BE2C (cell line): ENCODE measurements around the gene HAO1.
A peak's percentile ranks its signal among the peaks of the same experiment; 100 is the strongest.

Experiments
- DNase-seq: peaks from one replicate; pipeline ENCODE4 v3.0.0-alpha.2; 2020
- H3K27me3 ChIP-seq: fragments of 250-450 bp; sonication (Bioruptor Pico); 2 replicates; pipeline ENCODE4 v1.5.1; 2020; ENCODE audit warnings: mild to moderate bottlenecking
- H3K36me3 ChIP-seq: fragments of 250-450 bp; sonication (Bioruptor Pico); 2 replicates; pipeline ENCODE4 v1.5.1; 2020; ENCODE audit warnings: mild to moderate bottlenecking
- H3K4me1 ChIP-seq: fragments of 250-450 bp; sonication (Bioruptor Pico); 2 replicates; pipeline ENCODE4 v1.5.1; 2020
- H3K4me3 ChIP-seq: 2 replicates; pipeline ENCODE4 v1.5.1; 2011; ENCODE audit warnings: low read depth, low read length
- H3K9me3 ChIP-seq: fragments of 250-450 bp; sonication (Bioruptor Pico); 2 replicates; pipeline ENCODE4 v1.5.1; 2020
- CTCF ChIP-seq: IDR thresholded peaks from 2 replicates; pipeline ENCODE4 v1.5.1; 2012; ENCODE audit warnings: mild to moderate bottlenecking, low read depth, low read length

The HAO1 gene

DNA sequence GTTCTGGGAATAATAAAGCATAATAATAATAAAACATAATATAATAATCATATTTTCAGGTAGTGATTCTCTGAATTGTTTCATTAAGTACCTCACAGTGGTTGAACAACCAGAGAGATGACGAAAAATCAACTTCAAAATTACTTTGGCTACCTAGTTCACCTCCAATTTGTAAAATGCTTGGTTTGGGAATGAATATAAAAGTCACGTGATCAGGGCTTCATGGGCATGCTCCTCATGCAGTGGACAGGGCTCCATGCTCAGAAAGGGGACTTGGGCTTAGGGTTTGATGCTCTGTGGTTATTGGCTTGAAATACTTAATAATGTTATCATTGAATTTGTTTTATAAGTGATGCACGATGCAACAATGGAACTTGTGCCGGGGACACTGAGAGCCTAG lies 58.2 kb downstream of the HAO1 start:
- TF ChIP-seq CTCF, result no peak
- peaks cover 19% of the 10 kb centered on the region for H3K27me3 ChIP-seq
- no peaks in the 10 kb centered on the region for H3K9me3 ChIP-seq

GRCh38 chr20:7881551-7881950 lies 58.7 kb downstream of the HAO1 start:
- Histone ChIP-seq H3K36me3 (no peaks in the 10 kb centered on the region), H3K9me3 (no peaks in the 10 kb centered on the region), H3K4me1 (no peaks in the 10 kb centered on the region), H3K4me3 (no peak overlapping the region), H3K27me3 (peaks cover 19% of the 10 kb centered on the region)
- DNase-seq, result no peak
- TF ChIP-seq CTCF, result no peak

More for the DNA sequence above, 58.2 kb downstream of the HAO1 start:
- Histone ChIP-seq H3K36me3 (no peaks in the 10 kb centered on the region), H3K4me3 (no peak overlapping the region), H3K4me1 (no peaks in the 10 kb centered on the region)
- no peak for DNase-seq

DNA sequence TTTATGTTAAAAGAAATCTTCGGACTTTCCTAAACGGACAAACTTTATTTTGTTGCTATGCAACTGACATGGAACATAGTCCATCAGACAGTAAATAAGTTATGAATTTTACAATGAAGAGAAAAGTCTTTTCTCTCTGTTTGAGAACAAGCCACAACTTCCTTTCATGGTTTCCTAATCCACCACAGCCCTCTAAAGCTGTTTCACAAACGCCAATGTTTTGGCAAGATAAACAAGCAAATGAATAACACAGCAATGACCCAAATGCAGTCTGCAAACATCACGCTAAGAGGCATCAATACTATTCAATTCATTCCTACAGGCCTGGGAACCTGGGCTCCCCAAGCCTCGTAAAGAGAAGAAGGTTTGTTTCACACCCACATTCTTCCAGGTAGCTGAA lies 60.4 kb downstream of the HAO1 start:
- no peak for TF ChIP-seq CTCF
- no peaks in the 10 kb centered on the region for H3K4me1 ChIP-seq
- no peaks in the 10 kb centered on the region for H3K36me3 ChIP-seq
- no peak overlapping the region for H3K4me3 ChIP-seq
- no peak for DNase-seq
- H3K27me3 ChIP-seq, result peaks cover 14% of the 10 kb centered on the region
- no peaks in the 10 kb centered on the region for H3K9me3 ChIP-seq

DNA sequence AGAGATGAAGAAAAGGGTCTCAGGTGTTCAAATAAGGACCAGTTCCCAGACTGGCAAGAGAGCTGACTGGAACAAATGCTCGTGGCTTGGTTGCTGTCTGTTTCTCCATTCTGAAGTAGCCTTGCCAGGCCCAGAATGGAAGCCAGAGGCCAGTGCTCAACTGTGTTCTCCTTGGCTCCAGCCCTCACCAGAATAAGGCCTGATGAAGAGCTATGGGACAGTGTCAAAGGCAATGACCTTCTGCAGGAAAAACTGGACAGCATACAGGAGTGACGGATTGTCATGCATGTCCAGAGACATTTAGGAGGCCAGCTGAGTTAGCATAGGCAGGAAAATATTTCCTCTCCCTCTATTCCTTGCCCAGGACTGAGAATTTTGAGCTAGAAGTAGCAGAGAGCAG lies 72.2 kb downstream of the HAO1 start:
- H3K9me3 ChIP-seq, result no peaks in the 10 kb centered on the region

GRCh38 chr20:7866285-7866684 lies 74.0 kb downstream of the HAO1 start:
- Histone ChIP-seq H3K36me3 (no peaks in the 10 kb centered on the region), H3K27me3 (peaks cover 28% of the 10 kb centered on the region), H3K9me3 (no peaks in the 10 kb centered on the region), H3K4me3 (no peak overlapping the region), H3K4me1 (no peaks in the 10 kb centered on the region)
- no peak for DNase-seq
- TF ChIP-seq CTCF, result no peak

More for the DNA sequence above, 72.2 kb downstream of the HAO1 start:
- no peak for DNase-seq
- no peaks in the 10 kb centered on the region for H3K36me3 ChIP-seq
- H3K4me3 ChIP-seq, result no peak overlapping the region
- no peak for TF ChIP-seq CTCF
- peaks cover 20% of the 10 kb centered on the region for H3K27me3 ChIP-seq
- H3K4me1 ChIP-seq, result no peaks in the 10 kb centered on the region

- peak; percentile 16 for DNase-seq
- Histone ChIP-seq H3K4me1 (no peaks in the 10 kb centered on the region; the same call in 1 of the 2 replicates), H3K27me3 (peaks cover 31% of the 10 kb centered on the region), H3K36me3 (no peaks in the 10 kb centered on the region), H3K4me3 (no peak overlapping the region), H3K9me3 (no peaks in the 10 kb centered on the region)
- peak; percentile 70 for TF ChIP-seq CTCF
These were observed 80.9 kb downstream of the HAO1 start for GRCh38 chr20:7859356-7859802.
